HG03095 (cell line): ENCODE data around the gene STAC2.

Source experiments
- ATAC-seq: cut with Tn5 transposase; IDR thresholded peaks from one replicate; pipeline ENCODE4 v1.9.1; 2021; ENCODE audit warnings: moderate library complexity; ENCODE audit not compliant: unreplicated experiment

The STAC2 gene

GRCh38 chr17:39231591-39232551 lies 6.1 kb upstream of the STAC2 start:
- no peak for ATAC-seq

GRCh38 chr17:39231091-39231561 lies 5.4 kb upstream of the STAC2 start:
- ATAC-seq, result no peak

GRCh38 chr17:39230361-39230760 lies 4.6 kb upstream of the STAC2 start:
- ATAC-seq, result no peak

GRCh38 chr17:39229274-39229913 lies 3.6 kb upstream of the STAC2 start:
- ATAC-seq, result no peak

GRCh38 chr17:39227364-39227919 lies 1.7 kb upstream of the STAC2 start:
- ATAC-seq, result no peak

GRCh38 chr17:39225959-39226683 lies 376 bp upstream of the STAC2 start:
- no peak for ATAC-seq

GRCh38 chr17:39224778-39225307 lies 902 bp downstream of the STAC2 start:
- ATAC-seq, result no peak

GRCh38 chr17:39223907-39224777 lies 1.6 kb downstream of the STAC2 start:
- no peak for ATAC-seq

GRCh38 chr17:39222866-39223834 lies 2.6 kb downstream of the STAC2 start:
- no peak for ATAC-seq

GRCh38 chr17:39222151-39222550 lies 3.6 kb downstream of the STAC2 start:
- no peak for ATAC-seq

- ATAC-seq, result no peak
Observed at GRCh38 chr17:39221572-39221971, 4.2 kb downstream of the STAC2 start.

GRCh38 chr17:39219647-39220154 lies 6.0 kb downstream of the STAC2 start:
- no peak for ATAC-seq

- ATAC-seq, result no peak
Observed at GRCh38 chr17:39218906-39219305, 6.8 kb downstream of the STAC2 start.

GRCh38 chr17:39217734-39218369 lies 7.9 kb downstream of the STAC2 start:
- no peak for ATAC-seq

GRCh38 chr17:39213852-39214251 lies 11.9 kb downstream of the STAC2 start:
- no peak for ATAC-seq

- no peak for ATAC-seq
Observed at GRCh38 chr17:39212841-39213480, 12.8 kb downstream of the STAC2 start.

GRCh38 chr17:39212195-39212810 lies 13.4 kb downstream of the STAC2 start:
- ATAC-seq, result no peak
